HEK293T (cell line): Measurements from ENCODE around the gene EVPL.

Source experiments
- ARNT ChIP-seq: fragments of 450-650 bp; IDR thresholded peaks from 2 replicates; pipeline ENCODE4 v1.6.1; 2017; ENCODE audit warnings: mild to moderate bottlenecking
- ELF4 ChIP-seq: fragments of 450-650 bp; IDR thresholded peaks from 2 replicates; pipeline ENCODE4 v1.6.1; 2017; ENCODE audit warnings: antibody characterized with exemption
- FOXM1 ChIP-seq: fragments of 450-650 bp; IDR thresholded peaks from 2 replicates; pipeline ENCODE4 v1.6.1; 2017; ENCODE audit warnings: mild to moderate bottlenecking, borderline replicate concordance
- HDGF ChIP-seq: fragments of 450-650 bp; IDR thresholded peaks from 2 replicates; pipeline ENCODE4 v1.6.1; 2017; ENCODE audit warnings: antibody characterized with exemption, borderline replicate concordance
- PKNOX1 ChIP-seq: fragments of 450-650 bp; IDR thresholded peaks from 2 replicates; pipeline ENCODE4 v1.6.1; 2016
- SP1 ChIP-seq: fragments of 450-650 bp; IDR thresholded peaks from 2 replicates; pipeline ENCODE4 v1.6.1; 2017
- SUZ12 ChIP-seq: fragments of 450-650 bp; IDR thresholded peaks from 2 replicates; pipeline ENCODE4 v1.6.1; 2016; ENCODE audit warnings: mild to moderate bottlenecking
- TARDBP ChIP-seq: fragments of 450-650 bp; IDR thresholded peaks from 2 replicates; pipeline ENCODE4 v1.6.1; 2016
- ZNF384 ChIP-seq: fragments of 450-650 bp; IDR thresholded peaks from 2 replicates; pipeline ENCODE4 v1.6.1; 2016

DNA sequence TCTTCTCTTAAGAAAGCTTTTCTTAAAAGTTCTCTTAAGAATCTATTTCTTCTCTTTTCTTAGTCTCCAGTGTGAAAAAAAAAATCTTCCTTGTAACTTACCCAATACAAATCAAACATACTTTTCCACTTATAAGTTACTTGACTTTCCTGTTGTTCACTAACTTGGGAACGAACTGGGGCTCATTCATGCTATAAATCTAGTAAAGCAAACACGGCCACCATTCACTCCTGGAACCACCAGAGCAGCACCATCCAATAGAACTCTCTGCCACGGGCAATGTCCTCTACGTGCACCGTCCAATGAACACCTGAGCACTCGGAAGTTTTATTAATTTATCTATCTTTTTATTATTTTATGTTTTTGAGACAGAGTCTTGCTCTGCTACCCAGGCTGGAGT is 24.5 kb upstream of the EVPL start:
- TF ChIP-seq FOXM1 (no peak), SP1 (no peak), HDGF (no peak), PKNOX1 (no peak), TARDBP (no peak), SUZ12 (no peak), ELF4 (no peak), ARNT (no peak), ZNF384 (no peak)
